Stimulated activated CD4-positive, alpha-beta T cell treated with anti-CD3 and anti-CD28 coated beads, Interleukin-1b, Interleukin-23, amount 100 ng/mL, for 48 hours (primary cell): ENCODE results near the gene KIAA0319L.

Source experiments
- DNase-seq: peaks from one replicate; pipeline ENCODE4 v3.0.0-alpha.2; 2020

KIAA0319L gene

DNA sequence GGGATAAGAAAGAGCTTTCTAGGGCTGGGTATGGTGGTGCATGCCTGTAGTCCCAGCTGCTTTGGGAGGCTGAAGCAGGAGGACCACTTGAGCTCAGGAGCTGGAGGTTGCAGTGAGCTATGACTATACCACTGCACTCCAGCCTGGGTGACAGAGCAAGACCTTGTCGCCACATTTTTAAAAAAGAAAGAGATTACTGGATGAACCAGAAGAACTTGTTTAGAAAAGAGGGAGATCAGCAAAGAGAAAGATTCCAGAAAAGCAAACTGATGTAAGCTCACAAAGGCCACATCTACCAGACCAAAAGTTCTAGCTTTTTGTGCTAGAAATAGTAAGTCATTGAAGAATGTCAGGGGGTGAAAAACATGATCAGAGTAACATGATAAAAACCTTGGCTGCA, 117.6 kb downstream of the KIAA0319L start:
- no peak for DNase-seq

DNA sequence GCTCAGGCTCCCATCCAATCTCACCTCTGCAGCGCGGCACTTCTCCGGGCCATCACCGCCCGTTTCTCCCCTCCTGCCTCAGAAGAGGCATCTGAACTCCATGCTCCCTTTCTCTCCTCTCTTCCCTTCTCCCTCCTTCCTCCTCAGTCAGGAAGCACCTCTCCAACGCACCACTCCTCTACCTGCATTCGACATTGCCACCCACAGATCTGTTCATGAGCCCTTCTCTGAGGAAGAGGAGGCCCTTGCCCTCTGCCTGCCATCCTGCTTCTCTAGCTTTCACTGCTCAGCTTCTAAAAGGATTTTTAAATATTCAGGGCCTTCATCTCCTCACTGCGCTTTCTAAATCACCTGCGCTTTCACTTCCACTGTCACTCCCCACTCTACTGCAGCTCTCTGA, 120.0 kb downstream of the KIAA0319L start:
- DNase-seq, result no peak

DNA sequence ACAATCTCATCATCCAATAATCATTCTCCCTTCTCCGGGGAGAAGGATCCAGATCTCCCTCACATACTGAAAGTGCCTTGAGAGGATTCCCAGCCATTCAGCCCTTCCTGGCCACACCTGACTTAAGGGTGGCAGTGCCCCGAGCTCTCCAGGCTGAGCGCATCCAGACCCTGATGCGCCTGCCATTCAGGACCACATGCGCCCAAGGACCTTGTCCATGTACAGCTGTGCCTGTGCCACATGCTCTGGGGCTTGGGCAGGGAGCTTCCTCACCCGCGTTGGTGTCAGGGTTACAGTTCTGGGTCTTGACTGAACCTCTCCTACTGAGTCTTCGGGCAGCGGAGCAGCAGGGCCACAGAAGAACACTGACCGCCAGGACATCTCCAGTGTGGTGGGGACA, 121.1 kb downstream of the KIAA0319L start:
- no peak for DNase-seq

DNA sequence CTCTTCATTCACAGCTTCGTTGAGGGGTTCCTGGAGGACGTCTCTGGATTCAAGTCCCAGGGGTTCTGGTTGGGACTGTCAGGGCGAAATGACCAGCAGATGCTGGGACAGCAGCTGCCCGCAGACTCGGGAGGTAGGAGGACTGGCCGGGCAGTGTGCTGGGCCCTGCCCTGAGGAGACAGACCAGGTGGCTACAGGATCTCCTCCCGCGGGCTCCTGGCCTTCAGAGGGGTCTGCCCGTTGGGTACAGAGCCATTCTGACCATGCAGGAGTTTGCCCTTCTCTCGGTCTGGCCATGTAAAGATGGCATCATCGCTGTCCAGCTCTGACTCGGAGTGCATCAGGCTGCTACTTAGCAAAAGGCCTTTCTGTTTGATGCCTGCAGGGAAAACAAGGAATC, 122.5 kb downstream of the KIAA0319L start:
- no peak for DNase-seq

- DNase-seq, result no peak
Measured at GRCh38 chr1:35433714-35434113, 123.5 kb downstream of the KIAA0319L start.

DNA sequence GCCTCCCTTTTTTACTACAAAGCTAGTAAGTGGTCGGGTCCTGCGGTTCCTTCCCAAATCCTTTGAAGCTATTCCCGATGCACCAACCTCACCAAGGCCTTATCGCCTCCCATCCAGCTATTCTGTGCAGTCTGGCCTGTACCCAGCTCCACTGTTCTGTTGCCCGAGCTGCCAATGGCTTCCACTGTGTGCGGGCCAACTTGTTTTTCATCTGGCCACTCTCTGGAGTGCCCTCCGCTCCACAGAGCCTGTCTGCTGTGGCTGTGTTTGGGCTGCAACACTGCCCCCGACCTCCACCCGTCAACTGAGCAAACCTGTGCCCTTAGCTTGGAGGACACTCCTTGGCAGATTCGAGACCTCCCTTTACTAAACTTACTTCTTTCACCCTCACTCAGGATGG, 125.0 kb downstream of the KIAA0319L start:
- DNase-seq, result no peak

GRCh38 chr1:35431173-35431599, 126.0 kb downstream of the KIAA0319L start:
- no peak for DNase-seq

DNA sequence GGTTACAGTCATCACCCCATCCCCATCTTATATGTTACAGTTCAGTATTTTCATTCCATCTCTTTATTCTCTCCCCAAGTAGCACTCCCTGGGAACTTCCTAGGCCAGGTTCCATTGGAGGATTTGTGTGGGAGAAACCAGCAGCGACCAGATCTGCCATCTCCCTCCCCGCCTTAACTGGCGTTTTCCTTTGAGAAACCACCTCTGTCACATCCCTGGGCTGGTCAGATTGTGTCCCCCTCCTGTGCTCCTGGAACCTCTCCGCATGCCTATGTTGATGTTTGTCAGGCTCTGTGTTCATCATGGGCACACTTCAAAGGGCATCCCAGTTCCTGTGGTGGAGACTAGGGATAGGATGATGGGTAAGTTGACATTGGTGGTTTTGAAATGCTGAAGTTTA, 126.4 kb downstream of the KIAA0319L start:
- DNase-seq, result no peak

DNA sequence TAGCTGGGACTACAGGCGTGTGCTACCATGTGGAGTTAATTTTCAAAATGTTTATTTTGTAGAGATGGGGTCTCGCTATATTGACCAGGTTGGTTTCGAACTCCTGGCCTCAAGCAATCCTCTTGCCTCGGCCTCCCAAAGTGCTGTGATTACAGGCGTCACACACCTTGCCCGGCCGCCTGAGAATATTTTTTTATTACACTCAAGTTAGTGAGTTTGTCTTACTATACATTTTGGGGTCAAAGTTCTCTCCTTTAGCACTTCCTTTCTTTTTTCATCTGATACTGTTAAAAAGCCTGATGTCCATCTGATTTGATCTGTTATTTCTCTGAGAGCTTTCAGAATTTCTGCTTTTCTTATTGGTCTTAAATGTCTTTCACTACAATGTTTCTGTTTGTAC, 128.8 kb downstream of the KIAA0319L start:
- DNase-seq, result no peak

DNA sequence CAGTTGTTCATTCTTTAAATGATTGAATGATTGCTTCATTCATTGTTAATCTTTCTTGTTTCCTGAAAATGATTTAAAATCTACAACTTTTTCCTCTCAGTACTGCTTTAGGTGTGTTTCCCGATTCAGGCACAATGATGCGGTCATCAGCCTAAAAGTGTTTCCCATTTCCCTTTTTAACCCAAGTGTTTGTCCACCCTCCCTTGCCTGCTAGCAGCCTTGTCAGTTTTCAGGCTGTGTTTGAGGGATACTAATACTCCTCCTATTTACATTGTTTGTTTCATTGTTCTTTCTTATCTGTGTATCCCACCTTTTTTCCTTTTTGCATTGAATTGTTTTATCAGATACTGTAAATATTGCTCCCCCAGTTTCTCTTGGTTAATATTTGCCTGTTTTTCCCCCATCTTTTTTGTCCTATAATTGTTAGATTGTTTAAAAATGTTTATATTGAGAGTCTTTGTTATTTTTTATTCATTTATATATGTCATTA, 131.1 kb downstream of the KIAA0319L start:
- DNase-seq, result no peak

- DNase-seq, result no peak
Measured at GRCh38 chr1:35408925-35409324, 148.3 kb downstream of the KIAA0319L start.

GRCh38 chr1:35407743-35408142, 149.5 kb downstream of the KIAA0319L start:
- no peak for DNase-seq

- DNase-seq, result no peak
Measured at GRCh38 chr1:35406103-35406502, 151.1 kb downstream of the KIAA0319L start.

- no peak for DNase-seq
Measured at GRCh38 chr1:35401049-35401448, 156.2 kb downstream of the KIAA0319L start.

DNA sequence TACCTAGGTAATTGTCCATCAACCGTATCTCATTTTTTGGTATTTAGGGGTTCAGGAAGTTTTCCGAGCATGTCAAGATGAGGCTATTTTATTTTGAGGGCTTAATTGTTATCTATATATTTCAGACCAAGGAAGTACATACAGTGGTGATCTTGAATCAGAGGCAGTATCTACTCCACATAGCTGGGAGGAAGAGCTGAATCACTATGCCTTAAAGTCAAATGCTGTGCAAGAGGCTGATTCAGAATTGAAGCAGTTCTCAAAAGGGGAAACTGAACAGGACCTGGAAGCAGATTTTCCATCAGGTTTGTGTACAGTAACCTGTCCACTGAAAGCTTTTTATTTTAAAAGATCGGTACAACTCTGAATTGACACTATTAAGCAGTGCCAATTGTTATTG, 158.5 kb downstream of the KIAA0319L start:
- no peak for DNase-seq

- DNase-seq, result no peak
Measured at GRCh38 chr1:35394386-35394785, 162.8 kb downstream of the KIAA0319L start.

- DNase-seq, result no peak
Measured at GRCh38 chr1:35390600-35391494, 166.4 kb downstream of the KIAA0319L start.

- DNase-seq, result no peak
Measured at GRCh38 chr1:35386959-35387358, 170.2 kb downstream of the KIAA0319L start.

- no peak for DNase-seq
Measured at GRCh38 chr1:35386290-35386689, 170.9 kb downstream of the KIAA0319L start.
